Measurements from ENCODE around the gene QKI.
A peak's percentile ranks its signal among the peaks of the same experiment; 100 is the strongest.

The QKI gene

DNA sequence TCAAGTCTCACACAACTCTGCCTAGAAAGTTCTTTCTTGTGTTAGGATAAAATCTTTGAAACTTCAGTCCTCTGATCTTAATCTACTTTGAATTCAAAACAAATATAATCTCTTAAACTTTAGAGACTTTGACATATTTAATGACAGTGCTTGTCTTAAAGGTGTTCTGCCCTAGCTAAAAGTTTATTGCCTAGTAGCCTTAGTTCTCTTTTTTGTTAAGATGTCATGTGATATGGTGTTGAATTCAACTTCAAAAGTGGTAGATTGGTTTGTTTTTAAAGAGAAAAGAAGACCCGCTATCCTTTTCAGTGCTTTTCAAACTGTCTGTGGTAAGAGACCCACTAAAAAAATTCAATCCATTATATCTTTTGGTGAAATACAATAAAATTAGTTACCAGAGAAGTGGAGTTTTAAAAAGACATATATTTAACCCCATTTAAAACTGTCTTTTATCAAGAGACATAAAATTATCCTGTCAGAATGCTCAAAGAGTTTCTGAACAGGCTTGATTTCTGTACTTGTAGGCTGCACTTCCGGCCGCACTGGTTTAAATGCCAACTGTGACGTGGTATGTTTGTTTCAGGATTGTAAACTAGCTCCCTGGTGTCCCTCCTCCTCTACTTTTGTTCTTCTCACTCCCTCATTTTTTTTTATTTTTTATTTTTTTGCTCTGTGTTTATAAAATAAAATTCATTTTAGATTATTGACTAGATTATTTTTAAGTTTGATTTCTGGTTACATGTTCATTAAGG is 76.5 kb downstream of the QKI start:
- peak; percentile 7 for DNase-seq

DNA sequence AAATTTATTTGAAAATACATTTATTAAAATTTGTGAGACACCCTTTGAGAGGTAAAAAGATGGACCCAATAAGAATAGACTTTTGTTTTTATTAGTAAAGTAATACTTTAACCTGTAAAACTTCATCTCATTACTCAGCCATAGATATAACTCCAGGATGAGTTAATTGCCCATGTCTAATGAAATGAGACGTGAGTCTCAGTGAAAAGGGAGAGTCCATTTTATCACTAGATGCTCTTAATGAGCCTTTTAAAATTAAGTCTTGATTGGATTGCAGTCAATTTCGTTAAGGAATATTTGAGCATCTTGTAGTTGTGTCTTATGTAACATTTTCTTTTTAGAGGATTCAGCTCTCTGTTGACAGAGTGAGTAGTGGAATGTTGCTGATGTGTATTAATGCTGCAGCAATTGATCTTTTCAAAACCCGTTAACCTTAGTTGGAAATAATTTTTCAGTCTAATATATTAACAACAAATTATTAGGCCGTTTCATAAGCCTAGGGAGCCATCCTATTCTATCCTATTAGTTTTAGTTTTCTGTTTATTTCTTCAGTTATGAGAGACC is 77.3 kb downstream of the QKI start:
- no peak for DNase-seq

DNA sequence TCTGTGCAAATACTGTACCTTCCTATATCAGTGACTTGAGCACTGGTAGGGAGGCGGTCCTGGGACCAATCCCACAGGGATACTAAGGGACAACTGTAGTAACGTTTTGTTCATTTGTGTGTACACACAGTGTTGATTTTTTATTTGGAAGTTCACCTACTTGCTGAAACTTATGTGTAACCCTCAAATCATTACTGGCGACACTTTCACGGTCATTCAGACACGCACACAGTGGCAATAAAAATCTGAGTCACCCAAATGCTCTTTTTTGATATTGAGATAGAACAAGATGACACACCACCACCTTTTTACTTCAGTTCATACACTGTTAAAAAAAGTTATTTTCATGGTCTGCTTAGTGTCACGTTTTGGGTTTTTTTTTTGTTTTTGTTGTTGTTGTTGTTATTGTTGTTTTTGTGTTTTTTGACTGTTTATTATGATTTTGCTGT is 79.8 kb downstream of the QKI start:
- DNase-seq, result no peak

DNA sequence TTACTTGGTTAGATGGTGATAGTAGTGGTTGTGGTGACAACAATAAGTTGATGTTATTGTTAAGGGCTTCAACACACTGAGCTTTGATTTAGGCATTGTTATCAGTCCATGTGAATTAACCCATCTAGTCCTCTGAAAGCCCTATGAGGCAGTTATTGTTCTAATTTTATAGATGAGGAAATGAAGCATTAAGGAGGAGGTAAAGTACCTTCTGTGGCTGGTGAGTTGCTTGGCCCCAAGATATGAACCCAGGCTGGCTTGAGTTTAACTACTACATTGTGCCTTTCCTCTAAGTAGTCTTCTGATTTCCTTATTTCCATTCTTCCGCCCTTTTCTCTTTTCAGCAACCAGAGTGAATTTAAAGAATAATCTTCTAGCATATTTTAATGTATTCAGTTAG is 81.7 kb downstream of the QKI start:
- no peak for DNase-seq

DNA sequence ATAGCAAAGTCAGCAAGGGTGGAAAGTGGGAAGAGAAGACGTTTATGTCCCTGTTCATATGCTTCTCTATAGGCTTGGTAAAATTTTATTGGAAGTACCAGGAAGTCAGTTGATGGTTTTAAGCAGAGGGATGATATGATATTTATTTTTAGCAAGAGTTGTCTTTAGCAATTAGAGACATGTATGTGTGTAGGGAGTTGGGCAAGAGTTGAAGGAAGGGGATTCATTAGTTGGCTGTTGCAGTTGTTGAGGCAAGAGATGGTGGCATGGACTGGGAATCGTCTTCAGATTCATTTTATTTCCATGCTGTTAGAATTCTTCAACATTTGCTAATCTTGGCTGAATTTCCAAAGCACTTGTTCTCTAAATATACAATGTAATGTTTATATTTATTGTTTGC is 85.6 kb downstream of the QKI start:
- DNase-seq, result no peak

DNA sequence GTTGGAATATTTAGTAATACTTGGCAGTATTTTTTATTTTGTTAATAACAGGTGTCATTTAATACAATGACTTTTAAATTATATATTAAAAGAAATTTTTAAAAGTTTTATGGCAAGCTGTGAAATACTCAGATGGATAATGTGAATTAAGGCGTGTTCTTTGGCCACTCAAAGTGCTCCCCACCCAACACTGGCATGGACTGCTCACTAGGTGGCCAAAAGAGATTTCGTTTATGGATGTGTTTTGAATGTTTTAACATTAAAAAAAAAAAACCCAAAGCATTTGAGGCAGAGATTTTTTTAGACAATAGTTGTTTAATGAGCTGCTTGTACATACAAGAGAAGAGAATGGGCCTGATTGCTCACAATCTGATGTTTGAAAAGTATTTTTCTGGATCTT is 86.5 kb downstream of the QKI start:
- DNase-seq, result no peak

DNA sequence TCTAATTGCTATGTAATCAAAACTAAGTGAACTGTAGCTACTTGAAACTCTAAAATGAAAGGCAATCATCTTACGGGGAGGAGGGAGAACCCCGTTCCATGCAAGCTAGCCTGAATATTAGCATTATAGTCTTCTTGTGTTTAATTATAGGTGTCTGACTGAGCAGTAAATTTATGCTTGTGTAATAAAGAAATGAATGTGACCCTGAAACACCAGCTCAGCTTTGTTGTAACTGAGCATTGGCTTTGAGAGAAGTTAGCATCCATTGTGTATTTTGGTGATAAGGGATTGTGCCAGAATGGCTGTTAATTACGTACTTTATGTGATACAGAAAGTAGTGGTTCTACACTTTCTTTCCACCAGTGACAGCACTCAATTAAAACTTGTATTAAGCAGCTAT is 86.9 kb downstream of the QKI start:
- DNase-seq, result no peak

DNA sequence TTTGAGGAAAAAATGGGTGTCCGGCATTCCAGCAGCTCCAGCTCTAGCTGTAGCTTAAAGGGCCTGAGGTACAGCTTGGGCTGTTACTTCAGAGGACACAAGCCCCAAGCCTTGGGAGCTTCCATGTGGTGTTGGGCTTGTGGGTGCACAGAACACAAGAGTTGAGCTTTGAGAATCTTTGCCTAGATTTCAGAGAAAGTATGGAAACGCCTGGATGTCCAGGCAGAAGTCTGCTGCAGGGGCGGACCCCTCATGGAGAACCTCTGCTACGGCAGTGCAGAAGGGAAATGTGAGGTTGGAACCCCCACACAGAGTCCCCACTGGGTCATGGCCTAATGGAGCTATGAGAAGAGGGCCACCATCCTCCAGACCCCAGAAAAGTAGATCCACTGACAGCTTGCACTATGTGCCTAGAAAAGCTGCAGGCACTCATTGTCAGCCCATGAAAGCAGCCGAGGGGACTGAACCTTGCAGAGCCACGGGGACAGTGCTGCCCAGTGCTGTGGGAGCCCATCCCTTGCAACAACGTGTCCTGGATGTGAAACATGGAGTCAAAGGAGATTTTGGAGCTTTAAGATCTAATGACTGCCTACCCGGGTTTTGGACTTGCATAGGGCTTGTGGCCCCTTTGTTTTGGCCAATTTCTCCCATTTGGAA is 90.6 kb downstream of the QKI start:
- DNase-seq, result no peak

DNA sequence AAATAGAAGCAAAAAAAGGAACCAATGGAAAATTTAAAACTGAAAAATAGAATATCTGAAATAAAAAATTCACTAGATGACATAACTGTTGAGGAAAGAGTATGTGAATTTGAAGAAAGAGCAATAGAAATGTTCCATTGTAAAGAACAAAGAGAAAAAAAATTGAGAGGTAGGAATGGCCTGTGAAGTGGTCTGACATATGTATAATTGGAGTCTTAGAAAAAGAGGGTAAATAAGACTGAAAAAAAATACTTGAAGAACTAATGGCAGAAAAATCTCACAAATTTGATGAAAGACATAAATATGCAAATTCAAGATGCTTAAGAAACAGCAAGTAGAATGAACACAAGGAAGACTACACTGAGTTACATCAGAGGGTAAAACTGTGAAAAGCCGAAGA is 93.4 kb downstream of the QKI start:
- no peak for DNase-seq

DNA sequence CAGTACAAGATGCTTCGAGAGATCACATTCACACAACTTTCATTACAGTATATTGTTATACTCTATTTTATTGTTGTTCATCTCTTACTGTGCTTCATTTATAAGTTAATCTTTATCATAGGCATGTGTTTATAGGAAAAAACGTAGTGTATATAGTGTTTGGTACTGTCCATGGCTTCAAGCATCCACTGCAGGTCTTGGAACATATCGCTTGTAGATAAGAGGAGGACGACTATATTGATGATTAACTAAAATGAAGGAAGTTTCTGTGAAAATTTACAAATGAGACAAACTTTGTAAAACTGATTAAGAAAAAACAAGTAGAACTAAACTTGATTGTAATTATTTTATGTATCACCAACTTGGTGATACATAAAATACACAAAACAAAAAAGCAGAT is 98.5 kb downstream of the QKI start:
- no peak for DNase-seq

DNA sequence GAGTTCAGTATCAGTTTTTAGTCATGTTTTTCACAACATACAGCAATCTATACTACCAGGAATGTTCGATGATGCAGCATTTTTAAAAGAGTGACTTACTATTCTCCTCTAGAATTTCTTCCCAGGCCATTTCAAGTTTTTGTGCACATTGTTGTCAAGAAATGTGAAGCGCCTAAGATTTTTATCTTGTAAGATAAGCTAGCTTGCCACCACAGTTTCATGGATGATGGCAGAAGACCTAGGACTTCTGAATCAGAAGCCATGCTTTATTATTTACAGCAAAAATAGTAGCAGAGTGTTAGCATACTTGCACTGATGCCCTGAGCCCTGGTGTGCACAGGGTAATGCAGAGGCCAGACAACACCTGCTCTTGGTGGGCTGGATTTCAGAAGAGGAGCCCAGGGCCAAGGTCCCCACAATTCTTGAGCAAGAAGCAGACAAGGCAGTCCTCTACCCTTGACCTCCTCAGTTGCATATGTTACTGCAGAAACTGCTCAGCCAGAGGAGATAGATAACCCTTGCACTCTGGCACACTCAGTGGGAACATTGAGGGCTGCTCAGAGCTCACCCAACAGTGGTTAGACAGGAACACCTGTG is 99.2 kb downstream of the QKI start:
- DNase-seq, result no peak

DNA sequence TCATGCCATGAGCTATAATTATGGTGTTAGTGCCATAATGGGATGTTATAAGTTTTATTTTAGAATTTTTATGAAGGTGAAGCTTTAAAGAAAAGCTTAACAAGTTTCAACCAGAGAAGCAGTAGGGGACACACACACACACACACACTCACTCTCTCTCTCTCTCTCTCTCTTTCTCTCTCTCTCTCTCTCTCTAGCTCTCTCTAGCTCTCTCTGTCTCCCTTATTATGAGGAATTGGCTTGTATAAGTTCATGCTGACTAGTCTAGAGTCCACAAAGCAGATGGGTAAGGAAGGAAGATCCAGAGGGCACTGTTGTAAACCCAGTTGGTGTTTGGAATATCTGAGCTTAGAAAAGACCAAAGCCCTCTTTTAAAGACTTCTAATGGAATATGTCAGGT is 102.4 kb downstream of the QKI start:
- DNase-seq, result no peak

DNA sequence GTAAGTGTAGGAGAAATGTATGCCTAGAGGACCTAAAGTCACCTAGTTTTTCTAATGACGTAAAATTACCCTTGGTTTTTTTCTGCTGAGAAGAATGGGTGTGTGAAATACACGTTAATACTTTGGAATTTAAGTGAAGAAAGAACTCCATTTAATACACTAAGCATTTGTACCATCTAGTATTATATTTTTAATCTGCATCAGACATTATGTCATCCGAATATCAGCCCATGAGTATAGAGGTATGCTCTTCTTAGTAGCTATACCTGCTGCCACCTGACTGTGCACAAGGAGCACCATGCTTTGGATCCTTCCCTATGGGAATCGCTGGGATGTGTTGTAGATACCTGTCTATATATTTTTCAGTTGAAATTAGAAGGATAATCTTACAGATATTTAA is 106.4 kb downstream of the QKI start:
- DNase-seq, result no peak

DNA sequence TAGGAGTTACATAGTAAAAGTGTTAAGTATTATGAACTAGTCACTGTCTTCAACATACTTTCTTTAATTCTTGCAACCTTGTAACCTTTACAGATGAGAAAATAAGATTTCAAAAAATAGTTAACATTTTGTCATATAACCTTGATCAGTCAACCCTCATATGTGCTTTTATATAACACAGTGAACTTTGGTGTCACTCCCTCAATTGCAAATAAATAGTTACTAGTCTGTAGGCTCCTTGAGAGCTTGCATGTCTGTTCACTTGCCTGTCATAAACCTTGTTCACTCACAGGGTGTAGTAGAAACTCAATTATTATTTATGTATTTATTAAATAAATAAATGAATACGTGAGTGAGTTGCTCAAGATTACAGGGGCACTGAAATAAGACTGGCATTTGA is 107.5 kb downstream of the QKI start:
- no peak for DNase-seq

DNA sequence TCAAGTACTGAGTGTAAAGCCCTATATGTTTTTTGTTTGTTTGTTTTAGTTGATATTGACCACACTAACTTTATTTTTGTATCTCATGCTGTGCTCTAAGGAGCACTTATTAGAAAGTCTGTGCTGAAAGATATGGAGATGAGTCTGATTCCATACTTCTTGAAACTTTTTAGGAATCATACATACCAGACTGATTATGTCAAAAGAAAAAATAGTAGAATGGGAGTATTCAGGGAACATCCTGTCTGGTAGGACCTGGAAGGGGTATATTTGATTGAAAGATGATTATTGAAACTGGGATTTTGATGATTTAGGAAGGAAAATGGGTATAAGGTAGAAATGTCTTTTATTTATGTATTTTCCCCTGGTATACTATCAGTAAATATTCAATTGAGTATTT is 111.4 kb downstream of the QKI start:
- no peak for DNase-seq

DNA sequence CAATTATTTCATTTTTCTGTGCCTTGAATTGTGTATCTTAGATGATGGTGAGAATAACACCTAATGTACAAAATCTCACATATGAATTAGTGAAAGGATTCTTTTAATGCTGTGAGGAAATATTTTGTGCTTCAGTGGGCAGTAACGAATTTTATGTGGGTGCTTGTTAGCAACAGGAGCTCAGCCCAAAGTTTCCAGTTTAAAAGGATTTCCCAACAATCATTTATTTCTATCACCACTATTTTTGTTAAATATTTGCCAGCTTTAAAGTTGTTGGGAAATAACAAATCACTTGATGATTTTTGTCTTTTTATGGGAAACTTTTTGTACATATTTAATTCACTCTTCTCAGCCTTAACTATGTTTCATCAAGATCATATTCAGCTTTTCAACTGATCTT is 111.8 kb downstream of the QKI start:
- no peak for DNase-seq

DNA sequence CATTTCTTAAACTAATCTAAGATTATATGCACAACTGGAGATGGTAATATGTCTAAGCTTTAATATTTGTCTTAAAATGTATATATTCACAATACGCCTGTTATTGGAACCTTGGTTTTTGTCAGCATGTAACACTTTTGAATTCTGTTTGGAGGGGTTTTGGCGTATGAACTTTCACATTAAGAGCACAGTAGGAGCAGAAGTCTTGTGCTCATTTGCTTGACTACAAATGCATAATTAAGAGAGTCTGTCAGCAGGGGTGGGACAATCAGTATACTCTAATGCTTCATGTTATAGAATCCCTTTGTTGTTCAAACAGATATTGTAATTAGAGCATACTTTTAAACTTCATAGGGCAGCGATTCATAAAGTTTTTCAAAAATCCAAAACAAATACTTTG is 112.8 kb downstream of the QKI start:
- no peak for DNase-seq

DNA sequence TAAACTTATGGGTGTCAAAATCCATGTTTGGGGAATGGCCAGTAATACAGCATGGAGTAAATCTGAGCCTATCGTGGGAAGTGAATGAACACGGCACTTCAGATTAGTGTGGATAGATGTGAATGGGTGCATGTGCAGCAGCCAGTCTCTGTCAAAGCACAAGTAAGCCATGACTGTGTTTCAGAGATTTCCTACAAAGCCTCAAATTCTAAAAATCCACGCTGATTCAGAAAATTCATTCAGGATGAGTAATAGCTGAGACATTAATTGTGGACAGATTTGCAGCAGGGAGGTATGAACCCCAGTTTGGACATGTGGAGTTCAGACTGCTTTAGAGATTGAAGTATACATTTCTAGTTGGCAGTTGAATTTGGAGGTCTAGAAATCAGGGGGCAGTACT is 115.1 kb downstream of the QKI start:
- DNase-seq, result no peak

DNA sequence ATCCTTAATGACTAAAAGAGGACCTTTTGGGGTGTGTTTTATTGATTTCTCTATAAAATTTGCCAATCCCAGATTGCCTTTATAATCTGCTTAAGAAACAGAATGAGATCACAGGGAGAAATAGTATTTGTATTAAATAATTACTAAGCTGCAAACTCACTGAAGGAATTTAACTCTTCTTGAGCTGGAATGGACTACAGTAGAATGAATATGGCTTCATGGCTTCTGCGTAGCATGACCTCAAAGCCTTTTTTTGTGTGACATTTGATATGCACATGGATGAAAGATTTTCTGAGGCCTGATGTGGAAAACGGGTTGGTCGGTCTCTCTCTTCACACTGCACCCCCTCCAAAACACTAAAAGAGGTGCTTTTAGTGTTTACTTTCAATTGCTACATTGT is 115.9 kb downstream of the QKI start:
- DNase-seq, result no peak

DNA sequence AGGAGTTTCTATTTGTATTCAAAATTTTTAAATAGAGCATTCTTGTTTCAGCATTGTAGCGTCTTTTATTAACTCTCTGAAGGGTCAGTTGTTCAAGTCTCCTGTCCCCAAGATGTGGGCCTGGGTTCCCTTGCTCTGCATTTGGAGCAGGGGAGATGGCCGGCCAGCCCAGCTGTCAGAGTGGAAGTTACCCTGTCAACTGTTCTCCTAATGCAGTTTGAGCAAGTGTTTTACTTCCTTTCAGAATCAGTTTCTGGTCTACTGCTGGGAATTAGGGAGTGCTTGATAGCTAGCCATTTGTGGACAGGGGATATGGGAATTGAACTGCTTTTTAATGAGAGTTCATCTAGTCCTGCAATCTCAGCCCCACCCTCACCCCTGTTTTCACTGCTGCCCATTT is 116.6 kb downstream of the QKI start:
- DNase-seq, result no peak

DNA sequence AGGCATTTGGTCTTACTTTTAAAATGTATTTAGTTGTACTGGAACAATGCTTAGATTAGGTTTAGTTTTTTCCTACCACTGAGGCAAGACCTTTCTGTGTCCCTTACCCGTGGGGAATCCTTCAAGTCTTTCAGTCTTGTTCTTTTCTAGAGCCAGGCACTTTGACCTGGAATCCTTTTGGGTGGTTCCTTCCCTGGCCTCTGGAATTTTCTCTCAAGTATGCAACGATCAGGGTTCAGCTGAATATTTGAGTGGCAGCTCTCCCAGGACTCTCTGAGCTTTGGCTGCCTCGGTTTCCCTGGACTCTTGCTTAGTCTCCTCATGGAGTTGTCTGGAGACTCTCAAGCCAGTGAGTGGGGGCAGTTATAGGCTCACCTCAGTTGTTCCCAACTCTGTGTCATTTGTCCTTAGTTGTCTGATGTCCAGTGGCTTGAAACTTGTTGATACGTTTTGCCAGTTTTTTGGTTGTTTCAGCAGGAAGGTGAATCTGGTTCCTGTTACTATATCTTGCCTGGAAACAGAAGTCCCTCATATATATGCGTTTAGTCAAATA is 118.1 kb downstream of the QKI start:
- no peak for DNase-seq

DNA sequence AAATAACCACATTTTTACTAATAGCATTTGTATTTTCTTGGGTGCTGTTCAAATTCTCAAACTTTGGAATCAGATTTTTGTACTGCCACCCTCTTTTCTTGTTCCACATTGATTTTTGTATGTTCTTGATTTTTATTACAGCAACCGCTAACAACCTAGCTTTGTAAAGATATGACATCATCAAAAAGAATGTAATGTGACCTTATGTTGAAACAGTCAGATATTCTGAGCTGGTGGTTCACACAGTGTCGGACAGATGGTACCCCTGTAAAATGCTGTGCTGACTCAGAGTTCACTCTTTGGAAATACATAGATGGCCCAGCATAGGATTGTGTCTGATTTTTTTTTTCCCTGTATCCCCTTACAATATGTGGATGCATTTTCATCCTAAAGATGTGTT is 118.9 kb downstream of the QKI start:
- DNase-seq, result no peak

DNA sequence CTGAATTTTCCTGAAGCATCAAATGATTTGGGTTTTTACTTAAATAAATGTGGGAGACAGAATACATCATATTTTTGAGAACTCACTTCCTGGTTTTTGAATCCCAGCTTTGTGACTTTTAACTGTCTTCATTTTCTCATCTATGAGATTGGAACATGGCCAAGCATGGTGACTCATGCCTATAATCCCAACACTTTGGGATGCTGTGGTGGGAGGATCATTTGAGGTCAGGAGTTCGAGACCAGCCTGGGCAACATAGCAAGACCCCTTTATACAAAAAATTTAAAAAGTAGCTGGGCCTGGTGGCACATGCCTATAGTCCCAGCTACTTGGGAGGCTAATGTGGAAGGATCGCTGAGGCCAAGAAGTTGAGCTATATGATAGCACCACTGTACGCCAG is 122.3 kb downstream of the QKI start:
- no peak for DNase-seq

DNA sequence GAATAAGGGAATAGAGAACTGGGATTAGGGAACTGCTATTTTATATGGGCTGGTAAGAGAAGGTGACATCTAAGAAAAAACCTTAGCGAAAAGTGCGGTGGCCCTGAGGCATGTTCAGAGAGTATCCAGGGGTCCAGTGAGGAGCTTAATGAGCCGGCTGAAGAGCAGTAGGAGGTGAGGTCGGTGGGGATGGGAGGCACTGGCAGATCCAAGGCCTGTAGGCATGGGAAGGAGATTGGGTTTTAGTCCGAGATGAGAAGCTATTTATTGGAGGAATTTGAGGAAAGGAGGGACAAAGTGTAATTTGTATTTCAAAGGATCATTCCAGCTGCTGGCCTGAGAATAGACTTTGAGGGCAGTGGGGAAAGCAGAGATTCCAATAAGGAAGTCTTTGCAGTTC is 123.8 kb downstream of the QKI start:
- no peak for DNase-seq

All from CD4-positive, alpha-beta T cell treated with Interleukin-17A for 1 hour (primary cell).